G401 (cell line): ENCODE data around the gene CSK. TPM values are rescaled to one million over a fixed set of nuclear protein-coding genes. Genes with fewer than 3 reads are reported as not detected.

Experiments
- DNase-seq: peaks from one replicate; pipeline ENCODE4 v3.0.0-alpha.2; 2015; ENCODE audit warnings: low spot score
- in situ Hi-C: cut with HindIII; loops from 2 replicates; pipeline ENCODE4 v1.10.0; 2016; ENCODE audit warnings: low sequenced_read_pairs, mixed read lengths
- total RNA-seq: library from RNA; depleted of rRNA; stranded (reverse); fragments of >200 nt; shearing (Covaris generic); gene quantifications from 2 replicates; pipeline ENCODE4 v1.2.3, GENCODE V29; 2014

Gene CSK
- total RNA-seq, 1 experiment from 2014 or later = 31.3 TPM

GRCh38 chr15:74830868-74831267, 49.0 kb downstream of the CSK start:
- in situ Hi-C loops = no loop called here
- DNase-seq = peak; percentile 87

- in situ Hi-C loops = no loop called here
- DNase-seq = no peak
These were observed 50.1 kb downstream of the CSK start for GRCh38 chr15:74831813-74832495.

GRCh38 chr15:74832826-74833225, 50.9 kb downstream of the CSK start:
- no peak for DNase-seq
- in situ Hi-C loops = no loop called here

GRCh38 chr15:74833376-74834107, 51.7 kb downstream of the CSK start:
- peak; percentile 57 for DNase-seq
- in situ Hi-C loops = no loop called here

- in situ Hi-C loops = no loop called here
- DNase-seq = peak; percentile 67
These were observed 53.5 kb downstream of the CSK start for GRCh38 chr15:74835312-74835823.

GRCh38 chr15:74836846-74837245, 55.0 kb downstream of the CSK start:
- in situ Hi-C loops = no loop called here
- DNase-seq = no peak

- in situ Hi-C loops = no loop called here
- no peak for DNase-seq
These were observed 55.7 kb downstream of the CSK start for GRCh38 chr15:74837482-74838136.

GRCh38 chr15:74838137-74838516, 56.2 kb downstream of the CSK start:
- DNase-seq = no peak
- in situ Hi-C loops = no loop called here

- no peak for DNase-seq
- in situ Hi-C loops = no loop called here
These were observed 57.1 kb downstream of the CSK start for GRCh38 chr15:74838746-74839525.

GRCh38 chr15:74839526-74840395, 57.9 kb downstream of the CSK start:
- DNase-seq = peak; percentile 43

GRCh38 chr15:74840851-74841775, 59.2 kb downstream of the CSK start:
- no peak for DNase-seq
- in situ Hi-C loops = loop anchor here (5.0 kb wide), 1 partner anchor 74 kb away; no protein-coding TSS in a partner anchor

More at GRCh38 chr15:74839526-74840395, 57.9 kb downstream of the CSK start:
- in situ Hi-C loops = loop anchor here (5.0 kb wide), 1 partner anchor 72 kb away; no protein-coding TSS in a partner anchor

GRCh38 chr15:74841891-74842373, 60.1 kb downstream of the CSK start:
- DNase-seq = peak; percentile 37

GRCh38 chr15:74842581-74843444, 60.9 kb downstream of the CSK start, which contains the start of gene ULK3:
Gene ULK3, minus strand, starts transcription at chr15:74843156. Its CDS starts 51 bp downstream, at chr15:74843105.
- peak; percentile 91 for DNase-seq
- in situ Hi-C loops = loop anchor here (5.0 kb wide), 1 partner anchor 76 kb away; no protein-coding TSS in a partner anchor

More at GRCh38 chr15:74841891-74842373, 60.1 kb downstream of the CSK start:
- in situ Hi-C loops = loop anchor here (5.0 kb wide), 1 partner anchor 75 kb away; no protein-coding TSS in a partner anchor

- no peak for DNase-seq
- in situ Hi-C loops = loop anchor here (5.0 kb wide), 1 partner anchor 76 kb away; no protein-coding TSS in a partner anchor
These were observed 61.6 kb downstream of the CSK start for GRCh38 chr15:74843445-74843828.

- in situ Hi-C loops = loop anchor here (5.0 kb wide), 1 partner anchor 77 kb away; no protein-coding TSS in a partner anchor
- no peak for DNase-seq
These were observed 62.0 kb downstream of the CSK start for GRCh38 chr15:74843891-74844299.
